HEK293 (cell line): ENCODE data around the gene TBX6.

Experiments
- GLIS1 ChIP-seq: fragments of 450-650 bp; formaldehyde crosslinking; IDR thresholded peaks from 2 replicates; pipeline ENCODE4 v1.5.1; 2016; ENCODE audit warnings: missing biosample characterization, missing genetic modification characterization
- REPIN1 ChIP-seq: fragments of 450-650 bp; formaldehyde crosslinking; IDR thresholded peaks from 2 replicates; pipeline ENCODE4 v1.5.1; 2017; ENCODE audit warnings: missing biosample characterization, missing genetic modification characterization, low read depth
- SP2 ChIP-seq: fragments of 450-650 bp; formaldehyde crosslinking; IDR thresholded peaks from 2 replicates; pipeline ENCODE4 v1.5.1; 2016; ENCODE audit warnings: missing biosample characterization, missing genetic modification characterization
- ZBTB20 ChIP-seq: fragments of 450-650 bp; formaldehyde crosslinking; IDR thresholded peaks from 2 replicates; pipeline ENCODE4 v1.5.1; 2016; ENCODE audit warnings: missing biosample characterization, missing genetic modification characterization
- ZBTB48 ChIP-seq: fragments of 450-650 bp; formaldehyde crosslinking; IDR thresholded peaks from 2 replicates; pipeline ENCODE4 v1.5.1; 2016; ENCODE audit warnings: missing biosample characterization, missing genetic modification characterization
- ZBTB7A ChIP-seq: fragments of 450-650 bp; formaldehyde crosslinking; IDR thresholded peaks from 2 replicates; pipeline ENCODE4 v1.5.1; 2016; ENCODE audit warnings: low read depth, missing biosample characterization, missing genetic modification characterization
- ZIC2 ChIP-seq: fragments of 450-650 bp; formaldehyde crosslinking; IDR thresholded peaks from 2 replicates; pipeline ENCODE4 v1.5.1; 2016; ENCODE audit warnings: missing biosample characterization, missing genetic modification characterization
- ZNF133 ChIP-seq: fragments of 450-650 bp; formaldehyde crosslinking; IDR thresholded peaks from 2 replicates; pipeline ENCODE4 v1.5.1; 2016; ENCODE audit warnings: missing biosample characterization, missing genetic modification characterization
- ZNF140 ChIP-seq: fragments of 450-650 bp; formaldehyde crosslinking; IDR thresholded peaks from 2 replicates; pipeline ENCODE4 v1.5.1; 2016; ENCODE audit warnings: missing biosample characterization, missing genetic modification characterization
- ZNF146 ChIP-seq: fragments of 450-650 bp; formaldehyde crosslinking; IDR thresholded peaks from 2 replicates; pipeline ENCODE4 v1.5.1; 2016; ENCODE audit warnings: missing biosample characterization, missing genetic modification characterization
- ZNF2 ChIP-seq: fragments of 450-650 bp; formaldehyde crosslinking; IDR thresholded peaks from 2 replicates; pipeline ENCODE4 v1.5.1; 2016; ENCODE audit warnings: missing biosample characterization, missing genetic modification characterization
- ZNF335 ChIP-seq: fragments of 450-650 bp; formaldehyde crosslinking; conservative IDR thresholded peaks from 2 replicates; pipeline ENCODE4 v1.5.1; 2016; ENCODE audit warnings: missing biosample characterization, missing genetic modification characterization
- ZNF394 ChIP-seq: fragments of 450-650 bp; formaldehyde crosslinking; IDR thresholded peaks from 2 replicates; pipeline ENCODE4 v1.5.1; 2016; ENCODE audit warnings: missing biosample characterization, missing genetic modification characterization, mild to moderate bottlenecking, moderate library complexity, borderline replicate concordance
- ZNF398 ChIP-seq: fragments of 450-650 bp; formaldehyde crosslinking; IDR thresholded peaks from 2 replicates; pipeline ENCODE4 v1.5.1; 2017; ENCODE audit warnings: missing biosample characterization, missing genetic modification characterization
- ZNF423 ChIP-seq: fragments of 450-650 bp; formaldehyde crosslinking; IDR thresholded peaks from 2 replicates; pipeline ENCODE4 v1.5.1; 2016; ENCODE audit warnings: missing biosample characterization, missing genetic modification characterization
- ZNF433 ChIP-seq: fragments of 450-650 bp; formaldehyde crosslinking; IDR thresholded peaks from 2 replicates; pipeline ENCODE4 v1.5.1; 2016; ENCODE audit warnings: missing biosample characterization, missing genetic modification characterization, low read depth
- ZNF501 ChIP-seq: fragments of 450-650 bp; formaldehyde crosslinking; IDR thresholded peaks from 2 replicates; pipeline ENCODE4 v1.5.1; 2016; ENCODE audit warnings: missing biosample characterization, missing genetic modification characterization
- ZNF555 ChIP-seq: fragments of 450-650 bp; formaldehyde crosslinking; conservative IDR thresholded peaks from 2 replicates; pipeline ENCODE4 v1.5.1; 2017; ENCODE audit warnings: missing biosample characterization, mild to moderate bottlenecking, missing genetic modification characterization, inconsistent platforms
- ZNF560 ChIP-seq: fragments of 450-650 bp; formaldehyde crosslinking; IDR thresholded peaks from 2 replicates; pipeline ENCODE4 v1.5.1; 2017; ENCODE audit warnings: missing biosample characterization, missing genetic modification characterization, borderline replicate concordance
- ZNF645 ChIP-seq: fragments of 450-650 bp; formaldehyde crosslinking; IDR thresholded peaks from 2 replicates; pipeline ENCODE4; 2016; ENCODE audit warnings: missing biosample characterization, missing genetic modification characterization
- ZSCAN23 ChIP-seq: fragments of 450-650 bp; formaldehyde crosslinking; IDR thresholded peaks from 2 replicates; pipeline ENCODE4 v1.5.1; 2016; ENCODE audit warnings: missing biosample characterization, missing genetic modification characterization
- TF ChIP-seq, protein P1 (sequence below): fragments of 450-650 bp; formaldehyde crosslinking; IDR thresholded peaks from 2 replicates; pipeline ENCODE4 v1.5.1; 2016; ENCODE audit warnings: missing biosample characterization, missing genetic modification characterization
- TF ChIP-seq, protein P2 (sequence below): fragments of 450-650 bp; formaldehyde crosslinking; IDR thresholded peaks from 2 replicates; pipeline ENCODE4 v1.5.1; 2016; ENCODE audit warnings: missing biosample characterization, missing genetic modification characterization, borderline replicate concordance
- TF ChIP-seq, protein P3 (sequence below): fragments of 450-650 bp; formaldehyde crosslinking; IDR thresholded peaks from 2 replicates; pipeline ENCODE4 v1.5.1; 2016; ENCODE audit warnings: missing biosample characterization, missing genetic modification characterization, borderline replicate concordance
- TF ChIP-seq, protein P4 (sequence below): fragments of 450-650 bp; formaldehyde crosslinking; IDR thresholded peaks from 2 replicates; pipeline ENCODE4 v1.5.1; 2016; ENCODE audit warnings: missing biosample characterization, missing genetic modification characterization

Gene TBX6

DNA sequence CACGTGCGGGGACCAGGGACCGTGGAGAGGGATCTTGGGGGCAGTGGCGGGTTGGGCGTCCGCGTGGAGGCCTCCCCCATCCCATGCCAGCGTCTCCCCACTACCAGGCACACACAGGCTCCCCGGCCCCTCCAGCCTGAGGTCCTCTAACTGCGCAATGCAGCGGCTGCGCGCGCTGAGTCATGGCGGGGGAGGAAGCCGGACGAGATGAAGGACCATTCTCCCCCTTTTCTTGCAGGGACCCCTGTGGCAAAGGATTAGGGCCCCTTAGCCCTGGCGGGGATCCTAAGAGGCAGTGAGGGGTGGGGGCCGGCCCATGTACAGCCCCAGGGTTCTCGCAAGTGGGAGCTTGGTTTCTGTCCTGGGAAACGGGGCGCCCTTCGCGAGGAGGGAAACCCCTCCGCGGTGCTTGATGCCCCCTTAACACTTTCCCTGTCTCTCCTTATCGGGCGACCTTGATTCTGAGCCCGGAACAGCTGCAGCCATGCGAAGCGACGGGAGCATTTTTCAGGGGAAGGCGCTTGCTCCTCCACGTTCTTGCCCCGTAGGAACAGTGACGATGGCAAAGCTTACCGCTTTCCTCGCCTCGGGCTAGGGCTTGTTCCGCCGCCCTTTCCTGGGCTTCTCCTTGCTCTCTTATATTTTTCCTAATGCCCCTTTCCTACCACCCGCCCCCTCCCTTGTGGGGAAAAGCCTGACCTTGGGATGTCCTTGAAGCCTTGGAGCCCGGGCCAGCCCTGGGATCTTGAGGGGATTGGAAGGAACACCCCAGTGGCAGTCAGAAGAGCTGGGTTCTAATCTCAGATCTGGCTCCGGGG is 25.6 kb downstream of the TBX6 start (continued):
- TF ChIP-seq ZNF146 (tag by site-specific recombination): no peak
- no peak; the same call in none of the 2 replicates for TF ChIP-seq ZNF394 (tag by site-specific recombination)
- peak; percentile 26 for TF ChIP-seq ZNF398 (tag by site-specific recombination)
- TF ChIP-seq ZNF560: no peak
- TF ChIP-seq SP2 (tag by site-specific recombination): no peak
- TF ChIP-seq, protein P1, sequence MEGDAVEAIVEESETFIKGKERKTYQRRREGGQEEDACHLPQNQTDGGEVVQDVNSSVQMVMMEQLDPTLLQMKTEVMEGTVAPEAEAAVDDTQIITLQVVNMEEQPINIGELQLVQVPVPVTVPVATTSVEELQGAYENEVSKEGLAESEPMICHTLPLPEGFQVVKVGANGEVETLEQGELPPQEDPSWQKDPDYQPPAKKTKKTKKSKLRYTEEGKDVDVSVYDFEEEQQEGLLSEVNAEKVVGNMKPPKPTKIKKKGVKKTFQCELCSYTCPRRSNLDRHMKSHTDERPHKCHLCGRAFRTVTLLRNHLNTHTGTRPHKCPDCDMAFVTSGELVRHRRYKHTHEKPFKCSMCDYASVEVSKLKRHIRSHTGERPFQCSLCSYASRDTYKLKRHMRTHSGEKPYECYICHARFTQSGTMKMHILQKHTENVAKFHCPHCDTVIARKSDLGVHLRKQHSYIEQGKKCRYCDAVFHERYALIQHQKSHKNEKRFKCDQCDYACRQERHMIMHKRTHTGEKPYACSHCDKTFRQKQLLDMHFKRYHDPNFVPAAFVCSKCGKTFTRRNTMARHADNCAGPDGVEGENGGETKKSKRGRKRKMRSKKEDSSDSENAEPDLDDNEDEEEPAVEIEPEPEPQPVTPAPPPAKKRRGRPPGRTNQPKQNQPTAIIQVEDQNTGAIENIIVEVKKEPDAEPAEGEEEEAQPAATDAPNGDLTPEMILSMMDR: peak; percentile 42; the same call in 1 of the 2 replicates
- TF ChIP-seq ZNF2 (tag by site-specific recombination): peak; percentile 70
- TF ChIP-seq, protein P2, sequence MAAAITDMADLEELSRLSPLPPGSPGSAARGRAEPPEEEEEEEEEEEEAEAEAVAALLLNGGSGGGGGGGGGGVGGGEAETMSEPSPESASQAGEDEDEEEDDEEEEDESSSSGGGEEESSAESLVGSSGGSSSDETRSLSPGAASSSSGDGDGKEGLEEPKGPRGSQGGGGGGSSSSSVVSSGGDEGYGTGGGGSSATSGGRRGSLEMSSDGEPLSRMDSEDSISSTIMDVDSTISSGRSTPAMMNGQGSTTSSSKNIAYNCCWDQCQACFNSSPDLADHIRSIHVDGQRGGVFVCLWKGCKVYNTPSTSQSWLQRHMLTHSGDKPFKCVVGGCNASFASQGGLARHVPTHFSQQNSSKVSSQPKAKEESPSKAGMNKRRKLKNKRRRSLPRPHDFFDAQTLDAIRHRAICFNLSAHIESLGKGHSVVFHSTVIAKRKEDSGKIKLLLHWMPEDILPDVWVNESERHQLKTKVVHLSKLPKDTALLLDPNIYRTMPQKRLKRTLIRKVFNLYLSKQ (tag by site-specific recombination): no peak
- no peak for TF ChIP-seq ZNF433 (tag by site-specific recombination)
- TF ChIP-seq, protein P3, sequence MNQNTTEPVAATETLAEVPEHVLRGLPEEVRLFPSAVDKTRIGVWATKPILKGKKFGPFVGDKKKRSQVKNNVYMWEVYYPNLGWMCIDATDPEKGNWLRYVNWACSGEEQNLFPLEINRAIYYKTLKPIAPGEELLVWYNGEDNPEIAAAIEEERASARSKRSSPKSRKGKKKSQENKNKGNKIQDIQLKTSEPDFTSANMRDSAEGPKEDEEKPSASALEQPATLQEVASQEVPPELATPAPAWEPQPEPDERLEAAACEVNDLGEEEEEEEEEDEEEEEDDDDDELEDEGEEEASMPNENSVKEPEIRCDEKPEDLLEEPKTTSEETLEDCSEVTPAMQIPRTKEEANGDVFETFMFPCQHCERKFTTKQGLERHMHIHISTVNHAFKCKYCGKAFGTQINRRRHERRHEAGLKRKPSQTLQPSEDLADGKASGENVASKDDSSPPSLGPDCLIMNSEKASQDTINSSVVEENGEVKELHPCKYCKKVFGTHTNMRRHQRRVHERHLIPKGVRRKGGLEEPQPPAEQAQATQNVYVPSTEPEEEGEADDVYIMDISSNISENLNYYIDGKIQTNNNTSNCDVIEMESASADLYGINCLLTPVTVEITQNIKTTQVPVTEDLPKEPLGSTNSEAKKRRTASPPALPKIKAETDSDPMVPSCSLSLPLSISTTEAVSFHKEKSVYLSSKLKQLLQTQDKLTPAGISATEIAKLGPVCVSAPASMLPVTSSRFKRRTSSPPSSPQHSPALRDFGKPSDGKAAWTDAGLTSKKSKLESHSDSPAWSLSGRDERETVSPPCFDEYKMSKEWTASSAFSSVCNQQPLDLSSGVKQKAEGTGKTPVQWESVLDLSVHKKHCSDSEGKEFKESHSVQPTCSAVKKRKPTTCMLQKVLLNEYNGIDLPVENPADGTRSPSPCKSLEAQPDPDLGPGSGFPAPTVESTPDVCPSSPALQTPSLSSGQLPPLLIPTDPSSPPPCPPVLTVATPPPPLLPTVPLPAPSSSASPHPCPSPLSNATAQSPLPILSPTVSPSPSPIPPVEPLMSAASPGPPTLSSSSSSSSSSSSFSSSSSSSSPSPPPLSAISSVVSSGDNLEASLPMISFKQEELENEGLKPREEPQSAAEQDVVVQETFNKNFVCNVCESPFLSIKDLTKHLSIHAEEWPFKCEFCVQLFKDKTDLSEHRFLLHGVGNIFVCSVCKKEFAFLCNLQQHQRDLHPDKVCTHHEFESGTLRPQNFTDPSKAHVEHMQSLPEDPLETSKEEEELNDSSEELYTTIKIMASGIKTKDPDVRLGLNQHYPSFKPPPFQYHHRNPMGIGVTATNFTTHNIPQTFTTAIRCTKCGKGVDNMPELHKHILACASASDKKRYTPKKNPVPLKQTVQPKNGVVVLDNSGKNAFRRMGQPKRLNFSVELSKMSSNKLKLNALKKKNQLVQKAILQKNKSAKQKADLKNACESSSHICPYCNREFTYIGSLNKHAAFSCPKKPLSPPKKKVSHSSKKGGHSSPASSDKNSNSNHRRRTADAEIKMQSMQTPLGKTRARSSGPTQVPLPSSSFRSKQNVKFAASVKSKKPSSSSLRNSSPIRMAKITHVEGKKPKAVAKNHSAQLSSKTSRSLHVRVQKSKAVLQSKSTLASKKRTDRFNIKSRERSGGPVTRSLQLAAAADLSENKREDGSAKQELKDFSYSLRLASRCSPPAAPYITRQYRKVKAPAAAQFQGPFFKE (tag by site-specific recombination): peak; percentile 78; the same call in 1 of the 2 replicates
- no peak for TF ChIP-seq ZNF423 (tag by site-specific recombination)
- peak; percentile 33; the same call in 1 of the 2 replicates for TF ChIP-seq ZIC2 (tag by site-specific recombination)
- TF ChIP-seq ZSCAN23: peak; percentile 39; the same call in 1 of the 2 replicates
- peak; percentile 88 for TF ChIP-seq ZBTB48 (tag by site-specific recombination)
- peak; percentile 2; the same call in 1 of the 2 replicates for TF ChIP-seq ZNF501
- TF ChIP-seq ZBTB7A (tag by site-specific recombination): peak; percentile 47; the same call in 1 of the 2 replicates
- no peak; the same call in 1 of the 2 replicates for TF ChIP-seq ZBTB20 (tag by site-specific recombination)
- TF ChIP-seq ZNF555: no peak
- TF ChIP-seq, protein P4, sequence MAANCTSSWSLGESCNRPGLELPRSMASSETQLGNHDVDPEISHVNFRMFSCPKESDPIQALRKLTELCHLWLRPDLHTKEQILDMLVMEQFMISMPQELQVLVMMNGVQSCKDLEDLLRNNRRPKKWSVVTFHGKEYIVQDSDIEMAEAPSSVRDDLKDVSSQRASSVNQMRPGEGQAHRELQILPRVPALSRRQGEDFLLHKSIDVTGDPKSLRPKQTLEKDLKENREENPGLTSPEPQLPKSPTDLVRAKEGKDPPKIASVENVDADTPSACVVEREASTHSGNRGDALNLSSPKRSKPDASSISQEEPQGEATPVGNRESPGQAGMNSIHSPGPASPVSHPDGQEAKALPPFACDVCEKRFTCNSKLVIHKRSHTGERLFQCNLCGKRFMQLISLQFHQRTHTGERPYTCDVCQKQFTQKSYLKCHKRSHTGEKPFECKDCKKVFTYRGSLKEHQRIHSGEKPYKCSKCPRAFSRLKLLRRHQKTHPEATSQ (tag by site-specific recombination): peak; percentile 58; the same call in 1 of the 2 replicates
- no peak for TF ChIP-seq ZNF133 (tag by site-specific recombination)
- peak; percentile 99 for TF ChIP-seq ZNF335 (tag by site-specific recombination)
- no peak for TF ChIP-seq GLIS1 (tag by site-specific recombination)
- TF ChIP-seq REPIN1: peak; percentile 58; the same call in 1 of the 2 replicates
- no peak for TF ChIP-seq ZNF645 (tag by site-specific recombination)
- no peak for TF ChIP-seq ZNF140 (tag by site-specific recombination)
